Smooth muscle cell of the brain vasculature (primary cell): Measurements from ENCODE around the gene PLEKHB2.
"Not testable (repeated sequence)": the region's sequence is repeated elsewhere in the genome, so short reads cannot be mapped to it uniquely, and the experiment has no call there.

Experiments used
- DNase-seq: peaks from one replicate; pipeline ENCODE4 v3.0.0-alpha.2; 2012; ENCODE audit warnings: low read depth, low spot score

Gene PLEKHB2

DNA sequence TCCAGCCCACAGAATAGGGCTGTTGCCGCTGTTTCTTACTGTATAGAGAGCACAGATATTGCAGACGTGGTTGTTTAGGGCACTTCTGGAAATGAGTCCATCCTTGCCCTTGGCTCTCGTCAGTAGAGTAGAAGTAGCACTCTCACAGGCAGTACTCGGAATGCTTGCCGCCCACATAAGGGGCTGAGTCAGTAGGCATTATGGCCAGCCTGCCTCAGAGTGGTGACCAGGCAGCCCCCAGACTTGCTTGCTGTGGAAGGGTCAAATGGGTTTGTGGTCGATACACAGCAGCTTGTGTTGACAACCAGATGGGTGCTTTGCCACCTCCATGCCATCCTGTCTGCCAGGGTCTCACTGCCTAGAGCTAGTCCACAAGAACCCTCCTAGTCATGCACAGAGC, 38.7 kb downstream of the PLEKHB2 start:
- no peak for DNase-seq

DNA sequence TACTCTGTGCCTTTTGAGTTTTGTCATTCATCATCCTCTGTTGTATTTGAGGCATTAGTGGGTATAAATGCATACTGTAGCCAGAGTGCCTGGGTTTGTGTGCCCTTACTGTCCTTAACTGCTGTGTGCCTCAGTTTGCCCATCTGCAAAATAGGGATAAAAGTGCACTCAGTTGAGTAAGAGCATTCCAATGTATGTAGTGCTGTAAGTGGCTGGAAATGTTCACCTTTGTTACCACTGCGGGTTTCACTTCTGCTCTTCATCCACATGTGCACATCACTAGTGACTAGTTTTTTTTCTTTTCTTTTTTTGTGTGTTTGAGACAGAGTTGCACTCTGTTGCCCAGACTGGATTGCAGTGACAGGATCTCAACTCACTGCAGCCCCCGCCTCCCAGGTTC, 39.9 kb downstream of the PLEKHB2 start:
- no peak for DNase-seq

DNA sequence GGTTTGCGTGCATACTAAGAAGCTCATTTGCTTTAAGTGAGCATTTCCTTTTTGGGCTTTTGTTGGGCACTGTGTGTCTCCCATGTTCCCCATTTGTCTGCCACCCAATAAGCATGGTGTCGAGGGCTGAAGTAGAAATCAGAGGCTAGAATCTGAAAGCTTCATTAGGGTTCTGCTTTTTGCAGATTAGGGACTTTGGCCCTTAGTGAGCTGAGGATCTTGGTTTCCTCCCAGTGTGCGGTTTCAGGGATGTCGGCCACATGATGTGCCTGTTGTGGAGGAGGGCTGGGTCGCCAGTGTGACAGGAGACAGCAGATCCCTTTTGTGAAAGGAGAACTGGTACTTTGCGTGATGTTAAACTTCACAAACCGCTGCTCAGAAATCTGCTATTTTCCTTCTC, 41.1 kb downstream of the PLEKHB2 start:
- DNase-seq: no peak

DNA sequence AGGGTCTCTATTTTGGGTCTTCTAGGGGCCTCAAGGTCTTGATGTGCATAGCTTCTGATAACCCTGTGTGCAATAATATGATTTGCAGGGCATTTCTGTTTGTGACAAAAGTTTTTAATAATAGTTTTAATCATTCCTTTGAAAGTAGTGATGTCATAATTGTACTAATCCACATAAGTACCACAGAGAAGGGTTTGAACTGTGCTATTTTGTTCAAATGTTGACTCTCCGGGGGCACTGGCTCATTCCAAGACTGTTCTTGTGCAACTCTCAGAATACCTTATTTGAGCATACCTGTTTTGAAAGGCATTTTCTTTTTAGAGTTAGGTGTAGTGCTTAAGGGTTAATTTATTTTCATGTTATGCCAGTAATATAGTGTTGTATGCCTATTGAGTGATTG, 41.6 kb downstream of the PLEKHB2 start:
- DNase-seq: no peak

GRCh38 chr2:131148426-131148825, 43.3 kb downstream of the PLEKHB2 start:
- DNase-seq: no peak

GRCh38 chr2:131150109-131150508, 45.0 kb downstream of the PLEKHB2 start:
- DNase-seq: not testable (repeated sequence)

DNA sequence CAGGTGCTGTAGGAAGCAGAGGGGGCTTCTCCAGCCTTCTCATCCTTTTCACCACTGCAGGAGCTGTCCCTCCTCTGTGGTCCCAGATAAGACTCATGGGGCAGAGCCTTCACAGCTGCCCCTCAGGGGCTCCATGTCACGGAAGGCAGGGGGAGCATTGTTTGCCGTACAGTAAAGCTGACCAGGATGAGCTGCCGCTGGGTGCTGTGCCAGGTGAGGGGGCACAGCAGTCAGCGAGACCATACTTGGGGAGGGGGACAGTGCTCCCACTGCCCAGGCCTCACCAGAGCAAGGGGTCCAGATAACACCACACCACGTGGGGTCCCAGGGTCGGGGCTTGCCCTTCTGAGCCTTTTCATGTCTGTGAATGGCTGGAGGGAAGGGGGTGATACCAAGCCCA, 46.3 kb downstream of the PLEKHB2 start:
- no peak for DNase-seq

DNA sequence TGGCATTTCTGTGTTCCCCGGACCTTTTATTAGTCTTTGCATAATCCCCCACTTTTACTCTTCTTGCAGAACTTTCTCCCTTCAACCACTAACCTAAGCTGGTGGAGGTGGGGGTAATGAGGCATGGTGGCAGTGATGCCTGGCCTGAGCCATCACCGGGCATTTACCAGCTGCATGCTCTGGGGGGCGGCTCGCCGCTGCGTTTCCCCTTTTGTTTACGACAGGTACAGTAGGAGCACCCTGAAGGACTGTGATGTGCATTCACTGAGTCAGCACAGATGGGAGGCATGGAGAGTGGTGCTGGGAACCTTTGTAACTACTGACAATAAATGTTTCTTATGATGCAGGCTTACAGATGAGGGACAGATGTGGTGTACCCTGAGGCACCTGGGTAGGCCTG, 46.9 kb downstream of the PLEKHB2 start:
- DNase-seq: no peak

DNA sequence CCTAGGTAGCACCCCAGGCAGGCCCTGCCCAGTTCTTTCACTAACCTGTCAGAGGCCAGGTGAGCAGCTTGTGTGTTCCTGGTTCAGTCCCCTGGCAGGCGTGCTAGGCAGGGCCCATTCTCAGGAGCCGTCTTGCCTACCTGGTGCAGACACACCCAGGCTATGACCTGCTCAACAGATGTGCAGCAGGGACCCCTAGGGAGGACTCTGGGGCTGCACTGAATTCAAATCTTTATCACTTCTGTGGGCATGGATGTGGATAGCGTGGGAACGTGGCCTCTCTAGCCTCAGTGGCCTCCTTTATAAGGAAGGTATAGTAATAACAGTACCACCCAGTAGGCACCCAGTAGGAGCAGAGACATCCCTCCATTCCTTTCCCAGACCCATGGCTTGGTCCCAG, 48.4 kb downstream of the PLEKHB2 start:
- DNase-seq: no peak

GRCh38 chr2:131154071-131154531, 49.0 kb downstream of the PLEKHB2 start:
- DNase-seq: no peak

DNA sequence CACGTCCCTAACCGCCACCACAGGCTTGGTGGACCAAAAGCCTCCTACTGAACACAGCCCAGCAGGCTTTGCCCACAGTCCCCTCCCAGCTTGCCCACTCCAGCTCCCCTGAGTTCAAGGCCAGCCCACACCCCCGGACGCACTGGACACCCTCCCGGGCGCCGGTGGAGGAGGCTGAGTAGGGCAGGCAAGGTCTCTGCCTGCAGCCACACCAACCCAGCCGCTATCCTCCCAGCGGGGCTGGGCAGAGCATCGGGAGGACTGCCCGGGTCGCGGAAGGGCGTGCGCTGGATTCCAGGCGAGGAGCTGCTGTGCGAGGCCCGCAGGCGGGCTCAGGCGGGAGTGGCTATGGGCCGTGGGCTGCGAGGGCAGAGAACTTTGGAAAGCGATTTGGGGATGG, 49.5 kb downstream of the PLEKHB2 start:
- DNase-seq: no peak

DNA sequence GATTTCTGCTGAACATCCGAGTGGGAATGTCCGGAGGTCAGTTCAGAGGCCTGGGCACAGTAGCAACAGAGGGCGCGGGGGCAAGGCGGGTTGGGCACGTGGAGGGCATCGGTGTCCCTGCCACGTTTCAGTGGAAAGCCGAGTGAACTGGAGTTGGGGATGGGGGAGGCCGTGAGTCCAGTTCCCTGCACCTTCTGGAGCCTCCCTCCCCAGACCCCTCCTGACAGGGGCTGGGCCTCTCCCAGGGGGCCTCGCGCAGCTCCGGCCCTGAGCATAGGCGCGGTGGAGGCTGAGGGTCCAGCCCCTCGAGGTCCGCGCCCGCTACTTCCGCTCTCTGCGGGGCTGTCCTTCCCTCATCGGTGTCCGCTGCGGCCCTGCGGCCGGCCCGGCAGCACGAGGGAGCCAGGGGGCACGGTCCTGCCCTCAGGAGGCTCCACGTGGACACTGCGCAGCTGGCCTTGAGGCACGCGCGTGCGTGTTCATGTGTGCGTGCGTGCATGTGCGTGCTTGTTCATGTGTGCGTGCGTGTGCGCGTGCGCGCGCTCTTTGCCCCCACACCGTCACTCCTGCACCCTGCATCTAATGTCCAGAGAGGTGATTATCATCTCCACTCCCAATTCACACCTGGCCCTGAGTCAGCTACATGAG, 50.2 kb downstream of the PLEKHB2 start:
- DNase-seq: no peak

- DNase-seq: no peak
Observed at GRCh38 chr2:131156452-131157149, 51.5 kb downstream of the PLEKHB2 start.

GRCh38 chr2:131165562-131165961, 60.4 kb downstream of the PLEKHB2 start:
- DNase-seq: not testable (repeated sequence)

DNA sequence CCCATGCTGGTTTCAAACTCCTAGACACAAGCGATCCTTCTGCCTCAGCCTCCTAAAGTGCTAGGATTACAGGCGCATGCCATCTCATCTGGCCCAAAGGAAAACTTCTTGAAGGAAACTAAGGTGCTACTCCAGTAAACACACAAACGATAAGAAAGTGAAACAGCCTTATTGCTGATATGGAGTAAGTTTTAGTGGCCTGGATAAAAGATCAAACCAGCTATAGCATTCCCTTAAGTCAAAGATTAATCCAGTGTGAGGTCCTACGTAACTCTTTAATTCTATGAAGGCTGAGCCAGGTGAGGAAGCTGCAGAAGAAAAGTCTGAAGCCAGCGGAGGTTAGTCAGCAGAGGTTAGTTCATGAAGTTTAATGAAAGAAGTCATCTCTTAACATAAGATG, 63.4 kb downstream of the PLEKHB2 start:
- DNase-seq: no peak

- not testable (repeated sequence) for DNase-seq
Observed at GRCh38 chr2:131178050-131178449, 72.9 kb downstream of the PLEKHB2 start.

- DNase-seq: not testable (repeated sequence)
Observed at GRCh38 chr2:131178721-131179418, 73.7 kb downstream of the PLEKHB2 start.

- not testable (repeated sequence) for DNase-seq
Observed at GRCh38 chr2:131181451-131181850, 76.3 kb downstream of the PLEKHB2 start.

DNA sequence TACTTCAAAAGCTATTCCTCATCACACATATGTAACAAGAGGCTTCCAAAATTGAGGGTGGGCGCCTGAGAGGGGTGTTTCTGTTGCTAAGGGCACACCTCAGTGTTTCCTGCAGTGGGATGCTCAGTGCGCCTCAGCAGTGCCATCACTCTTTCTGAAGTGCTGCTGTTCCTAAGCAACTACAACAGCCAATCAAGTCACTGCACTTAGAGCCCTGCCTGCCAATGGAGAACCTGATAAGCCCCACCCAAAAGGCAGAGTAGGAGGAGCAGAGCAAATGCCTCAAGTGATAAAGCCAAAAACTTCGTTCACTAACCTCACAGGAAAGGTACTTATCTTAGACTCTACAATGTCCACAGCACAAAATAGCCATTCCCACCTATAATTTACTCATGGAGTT, 88.3 kb downstream of the PLEKHB2 start:
- not testable (repeated sequence) for DNase-seq

- DNase-seq: not testable (repeated sequence)
Observed at GRCh38 chr2:131196186-131196585, 91.0 kb downstream of the PLEKHB2 start.
